Upper lobe of right lung (tissue), 1 donor: ENCODE measurements around the gene RNF123. TPM values are rescaled to one million over a fixed set of nuclear protein-coding genes. Genes with fewer than 3 reads are reported as not detected.

Source experiments
- ATAC-seq: fragments of 200-7000 bp; cut with Tn5 transposase; one replicate; pipeline ENCODE4 v1.9.1; 2020; ENCODE audit warnings: mild to moderate bottlenecking, moderate library complexity
- DNase-seq: peaks from one replicate; pipeline ENCODE4 v3.0.0-alpha.2; 2020
- H3K27ac ChIP-seq: fragments of 200-600 bp; one replicate; pipeline ENCODE4 v1.8.0; 2022
- H3K27me3 ChIP-seq: fragments of 200-600 bp; one replicate; pipeline ENCODE4 v1.8.0; 2022; ENCODE audit warnings: mild to moderate bottlenecking
- H3K36me3 ChIP-seq: fragments of 200-600 bp; one replicate; pipeline ENCODE4 v1.8.0; 2022
- H3K4me1 ChIP-seq: fragments of 200-600 bp; one replicate; pipeline ENCODE4 v1.8.0; 2022
- H3K4me3 ChIP-seq: fragments of 200-600 bp; one replicate; pipeline ENCODE4 v1.8.0; 2022; ENCODE audit warnings: mild to moderate bottlenecking
- H3K9me3 ChIP-seq: fragments of 200-600 bp; one replicate; pipeline ENCODE4 v1.8.0; 2022
- intact Hi-C: fragments of 100-400 bp; cut with DNase I; formaldehyde crosslinking; loops from one replicate; pipeline ENCODE4 v1.11.0; 2022
- total RNA-seq: library from RNA; stranded (reverse); fragmentation: NEBNext Ultra II Directional; extraction: Animal tissue kit (Norgen Biotek cat#: 25700); gene quantifications from one replicate; pipeline ENCODE4 v1.2.1, GENCODE V29; 2021
- TF ChIP-seq, protein P1 (sequence below): fragments of 200-600 bp; IDR thresholded peaks from one replicate; pipeline ENCODE4 v1.8.0; 2022; ENCODE audit warnings: antibody characterized with exemption
- donor health status: DM: no; HTN: yes; CAD: no; lungs with severe emphysema.

RNF123 gene
- total RNA-seq, 1 donor from 2014 or later, result 41.4 TPM

DNA sequence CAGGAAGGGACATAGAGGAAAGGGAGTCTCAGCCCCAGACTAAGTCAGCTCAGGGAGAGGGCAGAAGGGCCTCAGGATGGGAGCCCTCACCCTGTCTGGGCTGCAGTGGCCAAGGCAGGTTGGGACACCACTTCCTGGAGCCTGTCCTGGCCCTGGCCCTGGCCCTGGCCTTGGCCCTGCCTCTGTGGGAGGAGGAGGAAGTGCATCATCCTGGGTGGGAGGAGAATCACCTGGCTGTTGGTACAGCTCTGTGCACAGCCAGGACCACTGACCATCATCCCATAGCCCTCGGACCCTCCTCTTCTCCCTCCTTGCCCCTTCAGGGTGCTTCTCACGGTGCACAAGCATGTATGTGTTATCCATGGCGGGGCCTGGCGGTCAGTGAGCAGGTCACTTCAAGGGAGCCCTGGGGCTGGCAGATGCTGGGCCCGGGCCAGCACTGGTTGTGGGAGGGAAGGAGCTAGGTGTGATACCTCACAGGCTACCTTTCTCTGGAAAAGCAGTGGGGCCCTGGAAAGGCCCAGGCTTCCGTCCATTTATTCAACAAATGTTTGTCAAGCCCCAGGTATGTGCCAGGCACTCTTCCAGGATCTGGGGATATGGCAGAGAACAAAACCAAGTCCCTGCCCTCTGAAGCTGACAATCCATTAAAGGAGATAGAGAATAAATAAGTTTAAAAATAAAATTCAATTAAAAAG lies 23.4 kb upstream of the RNF123 start:
- DNase-seq, result no peak
- Histone ChIP-seq H3K27me3 (no peaks in the 10 kb centered on the region), H3K4me3 (no peak overlapping the region), H3K27ac (no peak overlapping the region), H3K9me3 (no peaks in the 10 kb centered on the region), H3K4me1 (no peaks in the 10 kb centered on the region), H3K36me3 (no peaks in the 10 kb centered on the region)
- ATAC-seq, result peak; percentile 13
- TF ChIP-seq, protein P1, sequence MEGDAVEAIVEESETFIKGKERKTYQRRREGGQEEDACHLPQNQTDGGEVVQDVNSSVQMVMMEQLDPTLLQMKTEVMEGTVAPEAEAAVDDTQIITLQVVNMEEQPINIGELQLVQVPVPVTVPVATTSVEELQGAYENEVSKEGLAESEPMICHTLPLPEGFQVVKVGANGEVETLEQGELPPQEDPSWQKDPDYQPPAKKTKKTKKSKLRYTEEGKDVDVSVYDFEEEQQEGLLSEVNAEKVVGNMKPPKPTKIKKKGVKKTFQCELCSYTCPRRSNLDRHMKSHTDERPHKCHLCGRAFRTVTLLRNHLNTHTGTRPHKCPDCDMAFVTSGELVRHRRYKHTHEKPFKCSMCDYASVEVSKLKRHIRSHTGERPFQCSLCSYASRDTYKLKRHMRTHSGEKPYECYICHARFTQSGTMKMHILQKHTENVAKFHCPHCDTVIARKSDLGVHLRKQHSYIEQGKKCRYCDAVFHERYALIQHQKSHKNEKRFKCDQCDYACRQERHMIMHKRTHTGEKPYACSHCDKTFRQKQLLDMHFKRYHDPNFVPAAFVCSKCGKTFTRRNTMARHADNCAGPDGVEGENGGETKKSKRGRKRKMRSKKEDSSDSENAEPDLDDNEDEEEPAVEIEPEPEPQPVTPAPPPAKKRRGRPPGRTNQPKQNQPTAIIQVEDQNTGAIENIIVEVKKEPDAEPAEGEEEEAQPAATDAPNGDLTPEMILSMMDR, result no peak
- intact Hi-C loops, result loop anchor here (10.0 kb wide), 1 partner anchor 111 kb away; the partner anchor contains the start of gene BSN

DNA sequence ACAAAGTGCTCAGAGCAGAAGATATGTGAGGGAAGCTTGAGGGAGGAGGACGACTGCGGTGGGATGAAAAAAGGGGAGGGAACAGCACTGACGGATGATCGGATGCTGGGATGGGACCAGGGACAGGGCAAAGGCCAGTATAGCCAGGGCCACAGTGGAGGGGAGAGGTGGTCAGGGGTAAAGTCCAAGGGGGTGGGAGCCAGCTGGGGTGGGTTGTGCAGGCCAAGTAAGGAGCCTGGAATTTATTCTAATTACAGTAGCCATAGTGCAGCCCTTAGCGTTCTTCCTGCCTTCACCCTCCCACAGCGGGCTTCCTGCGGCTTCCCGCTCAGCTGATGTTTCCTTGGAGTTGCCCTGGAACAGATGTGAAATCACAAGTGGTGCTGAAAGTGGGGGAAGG lies 22.8 kb upstream of the RNF123 start:
- H3K27me3 ChIP-seq, result no peaks in the 10 kb centered on the region
- no peak overlapping the region for H3K4me3 ChIP-seq
- ATAC-seq, result no peak
- no peaks in the 10 kb centered on the region for H3K9me3 ChIP-seq
- H3K27ac ChIP-seq, result no peak overlapping the region
- H3K36me3 ChIP-seq, result no peaks in the 10 kb centered on the region
- H3K4me1 ChIP-seq, result no peaks in the 10 kb centered on the region
- TF ChIP-seq, protein P1, result no peak
- no peak for DNase-seq
- intact Hi-C loops, result loop anchor here (10.0 kb wide), 1 partner anchor 112 kb away; the partner anchor contains the start of gene BSN

DNA sequence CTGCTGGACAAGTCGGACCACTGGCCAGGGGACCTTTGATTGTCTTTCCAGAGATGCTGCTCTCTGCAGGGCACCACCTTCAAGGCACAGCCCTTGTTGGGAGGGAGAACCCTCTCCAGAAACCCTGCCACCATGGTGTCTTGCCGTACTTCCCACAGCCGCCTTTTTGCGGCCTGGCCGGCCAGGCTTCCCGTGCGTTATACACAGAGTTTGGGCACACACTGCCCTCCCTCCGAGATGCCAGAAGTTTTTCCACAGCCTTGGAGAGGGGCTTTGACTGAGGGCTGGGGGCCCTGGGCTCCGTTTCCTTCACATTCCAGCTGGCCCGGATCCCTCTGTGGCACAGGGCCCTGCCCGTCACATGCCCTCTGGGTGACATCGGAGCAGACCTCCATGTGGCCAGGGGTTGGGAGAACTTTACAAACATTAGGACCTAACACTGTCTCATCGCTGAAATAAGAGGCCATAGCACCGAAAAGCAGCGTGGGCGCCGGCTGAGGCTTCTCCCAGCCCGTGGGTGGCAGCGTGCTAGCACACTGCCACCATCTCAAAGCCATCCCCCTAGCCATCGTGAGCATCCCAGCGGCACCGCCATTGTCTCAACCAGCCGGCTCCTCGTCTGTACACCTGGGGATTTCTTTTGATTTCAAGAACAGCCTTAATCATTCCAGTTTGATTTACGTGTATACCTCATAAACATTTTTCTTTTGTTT lies 21.5 kb upstream of the RNF123 start:
- ATAC-seq, result no peak
- TF ChIP-seq, protein P1, result no peak
- Histone ChIP-seq H3K27me3 (no peaks in the 10 kb centered on the region), H3K4me3 (no peak overlapping the region), H3K9me3 (no peaks in the 10 kb centered on the region), H3K27ac (no peak overlapping the region), H3K36me3 (no peaks in the 10 kb centered on the region), H3K4me1 (no peaks in the 10 kb centered on the region)
- intact Hi-C loops, result loop anchor here (10.0 kb wide), 1 partner anchor 113 kb away; the partner anchor contains the start of gene BSN
- no peak for DNase-seq

DNA sequence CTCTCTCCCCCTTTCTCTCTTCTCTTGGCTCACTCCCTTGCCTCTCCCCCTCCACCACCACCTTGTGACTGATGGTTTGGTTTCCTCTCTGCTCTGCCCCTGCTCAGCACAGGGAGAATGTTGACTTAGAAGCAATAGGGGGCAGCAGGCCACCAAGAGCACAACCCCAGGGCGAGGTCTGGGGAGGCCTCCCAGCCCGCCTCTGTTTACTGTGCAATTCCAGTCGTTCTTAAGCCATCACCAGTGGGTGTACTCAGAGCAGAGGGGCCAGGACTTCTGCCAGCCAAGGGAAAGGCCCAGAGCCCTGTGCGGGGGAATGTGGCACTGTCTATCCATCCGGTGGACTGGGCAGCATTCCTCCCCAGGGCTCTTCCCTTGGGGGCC lies 21.0 kb upstream of the RNF123 start:
- no peak overlapping the region for H3K27ac ChIP-seq
- no peaks in the 10 kb centered on the region for H3K9me3 ChIP-seq
- intact Hi-C loops, result loop anchor here (10.0 kb wide), 1 partner anchor 114 kb away; the partner anchor contains the start of gene BSN
- TF ChIP-seq, protein P1, result no peak
- H3K27me3 ChIP-seq, result no peaks in the 10 kb centered on the region
- H3K4me3 ChIP-seq, result no peak overlapping the region
- H3K4me1 ChIP-seq, result peaks cover 4% of the 10 kb centered on the region
- no peaks in the 10 kb centered on the region for H3K36me3 ChIP-seq
- ATAC-seq, result no peak
- DNase-seq, result no peak

DNA sequence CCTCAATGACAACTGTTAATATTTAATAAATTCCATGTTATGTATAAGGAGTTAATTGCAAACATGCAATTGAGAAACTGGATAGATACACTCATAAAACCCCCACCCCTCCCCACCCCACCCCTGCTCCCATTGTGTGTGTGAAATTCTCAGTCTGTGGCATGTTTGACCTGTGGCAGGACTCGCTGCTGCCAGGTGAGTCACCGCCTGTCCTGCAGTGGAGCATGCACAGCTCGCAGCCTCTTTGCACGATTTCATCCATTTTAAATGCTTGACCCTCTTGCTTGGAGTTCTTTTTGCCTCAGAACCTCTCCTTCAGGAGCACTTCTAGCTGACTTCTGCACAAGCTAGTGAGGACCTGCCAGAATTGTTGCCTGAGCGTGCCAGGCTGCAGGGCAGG lies 20.5 kb upstream of the RNF123 start:
- TF ChIP-seq, protein P1, result no peak
- intact Hi-C loops, result loop anchor here (10.0 kb wide), 1 partner anchor 114 kb away; the partner anchor contains the start of gene BSN
- Histone ChIP-seq H3K4me3 (no peak overlapping the region), H3K27me3 (no peaks in the 10 kb centered on the region), H3K36me3 (no peaks in the 10 kb centered on the region), H3K9me3 (no peaks in the 10 kb centered on the region), H3K4me1 (peaks cover 5% of the 10 kb centered on the region), H3K27ac (no peak overlapping the region)
- ATAC-seq (no peak), DNase-seq (no peak)
